ENCODE data around the gene LSP1.
"Not testable (repeated sequence)": the region's sequence is repeated elsewhere in the genome, so short reads cannot be mapped to it uniquely, and the experiment has no call there.

Gene LSP1

GRCh38 chr11:1852877-1853276 lies at the start of gene LSP1:
TSS of gene LSP1 (plus strand) at chr11:1853084. CDS start at chr11:1853145, 61 bp downstream.
- no peak for DNase-seq

GRCh38 chr11:1803246-1803645 lies 49.6 kb upstream of the LSP1 start:
- no peak for DNase-seq

GRCh38 chr11:1803835-1804519 lies 48.9 kb upstream of the LSP1 start:
- not testable (repeated sequence) for DNase-seq

- DNase-seq = no peak
These were observed 47.4 kb upstream of the LSP1 start for GRCh38 chr11:1805525-1805924.

- no peak for DNase-seq
These were observed 45.5 kb upstream of the LSP1 start for GRCh38 chr11:1807264-1807995.

- no peak for DNase-seq
These were observed 42.1 kb upstream of the LSP1 start for GRCh38 chr11:1810761-1811160.

- no peak for DNase-seq
These were observed 40.6 kb upstream of the LSP1 start for GRCh38 chr11:1812274-1812673.

- DNase-seq = no peak
These were observed 40.1 kb upstream of the LSP1 start for GRCh38 chr11:1812801-1813200.

GRCh38 chr11:1813356-1813755 lies 39.5 kb upstream of the LSP1 start:
- not testable (repeated sequence) for DNase-seq

GRCh38 chr11:1814691-1815090 lies 38.2 kb upstream of the LSP1 start:
- DNase-seq = no peak

GRCh38 chr11:1815311-1815710 lies 37.6 kb upstream of the LSP1 start:
- DNase-seq = no peak

GRCh38 chr11:1815751-1816150 lies 37.1 kb upstream of the LSP1 start:
- no peak for DNase-seq

GRCh38 chr11:1817000-1817399 lies 35.9 kb upstream of the LSP1 start:
- DNase-seq = no peak

GRCh38 chr11:1817511-1817910 lies 35.4 kb upstream of the LSP1 start:
- DNase-seq = no peak

- no peak for DNase-seq
These were observed 33.8 kb upstream of the LSP1 start for GRCh38 chr11:1819074-1819473.

- no peak for DNase-seq
These were observed 32.2 kb upstream of the LSP1 start for GRCh38 chr11:1820463-1821325.

- DNase-seq = no peak
These were observed 31.3 kb upstream of the LSP1 start for GRCh38 chr11:1821562-1821961.

GRCh38 chr11:1822648-1823375 lies 30.1 kb upstream of the LSP1 start:
- DNase-seq = no peak

- DNase-seq = no peak
These were observed 29.3 kb upstream of the LSP1 start for GRCh38 chr11:1823376-1824220.

- DNase-seq = no peak
These were observed 28.5 kb upstream of the LSP1 start for GRCh38 chr11:1824221-1825038.

Data from NCI-H1417 treated with DMSO at 0.1 percent for 48 hours (cell line).